ENCODE data around the gene TRIM72.

DNA sequence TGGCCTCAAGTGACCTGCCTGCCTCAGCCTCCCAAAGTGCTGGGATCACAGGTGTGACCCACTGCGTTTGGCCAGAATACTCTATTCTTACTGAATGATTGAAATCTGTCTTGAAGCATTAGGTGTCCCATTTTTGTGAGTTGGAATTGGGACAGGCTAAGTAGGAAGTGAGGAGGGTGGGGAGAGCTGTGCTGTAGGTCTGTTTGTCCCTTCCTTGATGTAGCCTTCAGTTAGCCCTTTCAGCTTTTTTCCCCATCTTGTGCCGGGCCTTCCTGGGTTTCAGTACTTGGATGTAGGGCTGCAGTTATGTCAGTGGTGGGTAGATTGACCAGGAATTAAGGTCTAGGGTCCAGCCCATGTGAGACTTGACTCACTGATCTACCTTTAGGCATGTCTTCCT lies 20.0 kb upstream of the TRIM72 start:
- TF ChIP-seq, protein P1, sequence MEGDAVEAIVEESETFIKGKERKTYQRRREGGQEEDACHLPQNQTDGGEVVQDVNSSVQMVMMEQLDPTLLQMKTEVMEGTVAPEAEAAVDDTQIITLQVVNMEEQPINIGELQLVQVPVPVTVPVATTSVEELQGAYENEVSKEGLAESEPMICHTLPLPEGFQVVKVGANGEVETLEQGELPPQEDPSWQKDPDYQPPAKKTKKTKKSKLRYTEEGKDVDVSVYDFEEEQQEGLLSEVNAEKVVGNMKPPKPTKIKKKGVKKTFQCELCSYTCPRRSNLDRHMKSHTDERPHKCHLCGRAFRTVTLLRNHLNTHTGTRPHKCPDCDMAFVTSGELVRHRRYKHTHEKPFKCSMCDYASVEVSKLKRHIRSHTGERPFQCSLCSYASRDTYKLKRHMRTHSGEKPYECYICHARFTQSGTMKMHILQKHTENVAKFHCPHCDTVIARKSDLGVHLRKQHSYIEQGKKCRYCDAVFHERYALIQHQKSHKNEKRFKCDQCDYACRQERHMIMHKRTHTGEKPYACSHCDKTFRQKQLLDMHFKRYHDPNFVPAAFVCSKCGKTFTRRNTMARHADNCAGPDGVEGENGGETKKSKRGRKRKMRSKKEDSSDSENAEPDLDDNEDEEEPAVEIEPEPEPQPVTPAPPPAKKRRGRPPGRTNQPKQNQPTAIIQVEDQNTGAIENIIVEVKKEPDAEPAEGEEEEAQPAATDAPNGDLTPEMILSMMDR (IDR thresholded peaks at IDR 0.05), result no peak
- TF ChIP-seq EZH2phosphoT487 (IDR thresholded peaks at IDR 0.05), result no peak
